HS-5 (cell line): ENCODE results near the gene SPTLC2.
A peak's percentile ranks its signal among the peaks of the same experiment; 100 is the strongest.

ENCODE experiments used
- DNase-seq: peaks from one replicate; pipeline ENCODE4 v3.0.0-alpha.2; 2012; ENCODE audit warnings: low read depth

Gene SPTLC2

GRCh38 chr14:77503138-77503537 is 113.3 kb downstream of the SPTLC2 start:
- DNase-seq = no peak

GRCh38 chr14:77502109-77502782 is 114.2 kb downstream of the SPTLC2 start:
- no peak for DNase-seq

GRCh38 chr14:77498984-77499527 is 117.4 kb downstream of the SPTLC2 start:
- DNase-seq = no peak

GRCh38 chr14:77498120-77498979 is 118.1 kb downstream of the SPTLC2 start, which contains the start of gene ISM2:
Gene ISM2, minus strand, starts transcription at chr14:77498816. Its CDS starts 23 bp downstream, at chr14:77498793.
- DNase-seq = no peak

- DNase-seq = no peak
Measured at GRCh38 chr14:77495334-77495733, 121.1 kb downstream of the SPTLC2 start.

GRCh38 chr14:77491056-77491455 is 125.4 kb downstream of the SPTLC2 start:
- DNase-seq = no peak

- no peak for DNase-seq
Measured at GRCh38 chr14:77490347-77490986, 126.0 kb downstream of the SPTLC2 start.

- DNase-seq = no peak
Measured at GRCh38 chr14:77489041-77489440, 127.4 kb downstream of the SPTLC2 start.

GRCh38 chr14:77488558-77488957 is 127.9 kb downstream of the SPTLC2 start:
- no peak for DNase-seq

GRCh38 chr14:77485901-77486678 is 130.3 kb downstream of the SPTLC2 start:
- peak; percentile 18 for DNase-seq

- no peak for DNase-seq
Measured at GRCh38 chr14:77485256-77485655, 131.2 kb downstream of the SPTLC2 start.

- no peak for DNase-seq
Measured at GRCh38 chr14:77482422-77482821, 134.0 kb downstream of the SPTLC2 start.

GRCh38 chr14:77478796-77479195 is 137.6 kb downstream of the SPTLC2 start:
- DNase-seq = no peak

- no peak for DNase-seq
Measured at GRCh38 chr14:77478029-77478428, 138.4 kb downstream of the SPTLC2 start.

GRCh38 chr14:77475432-77476115 is 140.9 kb downstream of the SPTLC2 start:
- no peak for DNase-seq

- no peak for DNase-seq
Measured at GRCh38 chr14:77474479-77475177, 141.8 kb downstream of the SPTLC2 start.

GRCh38 chr14:77473921-77474320 is 142.5 kb downstream of the SPTLC2 start:
- DNase-seq = no peak

- DNase-seq = no peak
Measured at GRCh38 chr14:77470224-77470870, 146.1 kb downstream of the SPTLC2 start.

GRCh38 chr14:77469539-77469938 is 146.9 kb downstream of the SPTLC2 start:
- no peak for DNase-seq

- DNase-seq = no peak
Measured at GRCh38 chr14:77469067-77469505, 147.4 kb downstream of the SPTLC2 start.
